ENCODE data around the gene ARIH2. TPM values are rescaled to one million over a fixed set of nuclear protein-coding genes. Genes with fewer than 3 reads are reported as not detected.

The ARIH2 gene
- polyA plus RNA-seq, 1 donor from 2014 or later = 153 TPM

GRCh38 chr3:49028298-49028672, 109.6 kb downstream of the ARIH2 start:
- Histone ChIP-seq H3F3A (ENCODE audit: insufficient read depth, low read length, poor library complexity, severe bottlenecking) (no peaks in the 10 kb centered on the region), H3K36me3 (ENCODE audit: insufficient read depth, low read length) (no peaks in the 10 kb centered on the region), H3K9me3 (ENCODE audit: low read length) (no peaks in the 10 kb centered on the region), H2AFZ (ENCODE audit: low read depth, low read length) (no peak overlapping the region), H3K79me2 (replicated peaks; ENCODE audit: insufficient read depth, low read length) (peaks cover 7% of the 10 kb centered on the region), H3K4me3 (ENCODE audit: low read length) (peak overlapping the region; percentile 85), H3K27me3 (ENCODE audit: insufficient read depth, low read depth, low read length) (no peaks in the 10 kb centered on the region), H4K20me1 (ENCODE audit: insufficient read depth) (no peaks in the 10 kb centered on the region), H3K4me2 (ENCODE audit: low read length) (peak overlapping the region; percentile 81), H3K27ac (ENCODE audit: low read length) (peak overlapping the region; percentile 86), H3K9ac (ENCODE audit: low read length) (peak overlapping the region; percentile 91), H3K9me2 (ENCODE audit: insufficient read depth, low read length) (no peaks in the 10 kb centered on the region)
- no peak for TF ChIP-seq CTCF (IDR thresholded peaks at IDR 0.05; ENCODE audit: poor library complexity, severe bottlenecking)
- TF ChIP-seq REST (IDR thresholded peaks at IDR 0.05; ENCODE audit: borderline replicate concordance) = no peak

- H3K4me3 ChIP-seq (ENCODE audit: low read length) = peak within 1 kb of the TSS; percentile 85
- no peaks in the 10 kb centered on the region for H4K20me1 ChIP-seq (ENCODE audit: insufficient read depth)
- H3K9ac ChIP-seq (ENCODE audit: low read length) = peak within 1 kb of the TSS; percentile 91
- no peaks in the 10 kb centered on the region for H3F3A ChIP-seq (ENCODE audit: insufficient read depth, low read length, poor library complexity, severe bottlenecking)
- H2AFZ ChIP-seq (ENCODE audit: low read depth, low read length) = no peak within 1 kb of the TSS
- peak within 1 kb of the TSS; percentile 81 for H3K4me2 ChIP-seq (ENCODE audit: low read length)
- no peaks in the 10 kb centered on the region for H3K9me3 ChIP-seq (ENCODE audit: low read length)
- H3K36me3 ChIP-seq (ENCODE audit: insufficient read depth, low read length) = no peaks in the 10 kb centered on the region
- H3K27me3 ChIP-seq (ENCODE audit: insufficient read depth, low read depth, low read length) = no peaks in the 10 kb centered on the region
- peak within 1 kb of the TSS; percentile 86 for H3K27ac ChIP-seq (ENCODE audit: low read length)
- peaks cover 5% of the 10 kb centered on the region for H3K79me2 ChIP-seq (replicated peaks; ENCODE audit: insufficient read depth, low read length)
- TF ChIP-seq EZH2 (IDR thresholded peaks at IDR 0.05; ENCODE audit: borderline replicate concordance, insufficient read depth, low read length, poor library complexity, severe bottlenecking) (no peak), EP300 (conservative IDR thresholded peaks at IDR 0.05; ENCODE audit: poor library complexity, severe bottlenecking) (peak; percentile 43), REST (IDR thresholded peaks at IDR 0.05; ENCODE audit: borderline replicate concordance) (peak; percentile 62), TAF1 (IDR thresholded peaks at IDR 0.05; ENCODE audit: low read depth) (peak; percentile 44), SMC3 (conservative IDR thresholded peaks at IDR 0.05; ENCODE audit: poor library complexity) (peak; percentile 66), MXI1 (conservative IDR thresholded peaks at IDR 0.05; ENCODE audit: poor library complexity, severe bottlenecking) (peak; percentile 92), POLR2AphosphoS5 (IDR thresholded peaks at IDR 0.05) (peak; percentile 99), CTCF (IDR thresholded peaks at IDR 0.05; ENCODE audit: poor library complexity, severe bottlenecking) (peak; percentile 59), RAD21 (conservative IDR thresholded peaks at IDR 0.05) (peak; percentile 55)
- no peaks in the 10 kb centered on the region for H3K9me2 ChIP-seq (ENCODE audit: insufficient read depth, low read length)
These were observed 110.3 kb downstream of the ARIH2 start, which contains the start of gene IMPDH2 for GRCh38 chr3:49028673-49029562. IMPDH2 (minus strand) TSS chr3:49029398; CDS start chr3:49029350, 48 bp downstream.
